ENCODE data around the gene ZPBP. TPM values are rescaled to one million over a fixed set of nuclear protein-coding genes. Genes with fewer than 3 reads are reported as not detected.

ZPBP gene
- total RNA-seq, 1 experiment from 2014 or later, result not detected

- peaks cover 8% of the 10 kb centered on the region; the same call in 1 of the 2 replicates for H3K4me1 ChIP-seq (ENCODE audit: control insufficient read depth, insufficient read depth, low read length)
- in situ Hi-C loops (cut with HindIII; ENCODE audit: low pct_unique_long_range_greater_than_20kb, low sequenced_read_pairs) (no loop called here), intact Hi-C loops (cut with micrococcal nuclease; ENCODE audit: unreplicated experiment) (no loop called here)
- ChIA-PET CTCF (interaction anchor here (0.6 kb wide), 1 partner anchor 66 kb away, joined by 4 read pairs; no protein-coding TSS in a partner anchor), POLR2A (no interaction called here)
- DNase-seq (ENCODE audit: low read depth, low spot score) (no peak), ATAC-seq (no peak)
- BruUV-seq (replicated peaks), result no TSS peak
- no peaks in the 10 kb centered on the region for H3K36me3 ChIP-seq (ENCODE audit: control insufficient read depth, insufficient read depth, low read length)
- H3K9me3 ChIP-seq (ENCODE audit: control insufficient read depth, insufficient read depth, low read depth, low read length), result peaks cover 4% of the 10 kb centered on the region; the same call in 1 of the 2 replicates
- H3K27ac ChIP-seq (ENCODE audit: low read length), result no peak overlapping the region
- H3K27me3 ChIP-seq (ENCODE audit: control insufficient read depth, insufficient read depth, low read length), result no peaks in the 10 kb centered on the region
- no peak overlapping the region for H3K4me3 ChIP-seq (ENCODE audit: low read depth in 2 of 2, low read length in 2 of 2)
- TF ChIP-seq POLR2AphosphoS5 (IDR thresholded peaks at IDR 0.05; ENCODE audit: low read depth, low read length) (no peak), REST (IDR thresholded peaks at IDR 0.05; ENCODE audit: insufficient read depth in 1 of 2, low read depth in 2 of 2, low read length in 1 of 2) (no peak), SIN3A (IDR thresholded peaks at IDR 0.05; ENCODE audit: borderline replicate concordance, insufficient read depth, low read depth, low read length) (no peak), CTCF (IDR thresholded peaks at IDR 0.05) (no peak), TCF7L2 (IDR thresholded peaks at IDR 0.05; ENCODE audit: low read depth, low read length) (no peak)
Measured at GRCh38 chr7:50073093-50073492, 20.0 kb downstream of the ZPBP start.

GRCh38 chr7:50069613-50070012 is 23.4 kb downstream of the ZPBP start:
- ATAC-seq (peak; percentile 73), DNase-seq (ENCODE audit: low read depth, low spot score) (no peak)
- peaks cover 7% of the 10 kb centered on the region for H3K9me3 ChIP-seq (ENCODE audit: control insufficient read depth, insufficient read depth, low read depth, low read length)
- no peak for TF ChIP-seq POLR2AphosphoS5 (IDR thresholded peaks at IDR 0.05; ENCODE audit: low read depth, low read length)
- no peak for TF ChIP-seq TCF7L2 (IDR thresholded peaks at IDR 0.05; ENCODE audit: low read depth, low read length)
- TF ChIP-seq SIN3A (IDR thresholded peaks at IDR 0.05; ENCODE audit: borderline replicate concordance, insufficient read depth, low read depth, low read length), result no peak
- TF ChIP-seq CTCF (IDR thresholded peaks at IDR 0.05), result no peak
- no peak for TF ChIP-seq REST (IDR thresholded peaks at IDR 0.05; ENCODE audit: insufficient read depth in 1 of 2, low read depth in 2 of 2, low read length in 1 of 2)
- no peak overlapping the region for H3K27ac ChIP-seq (ENCODE audit: low read length)
- intact Hi-C loops (cut with micrococcal nuclease; ENCODE audit: unreplicated experiment), result no loop called here
- H3K36me3 ChIP-seq (ENCODE audit: control insufficient read depth, insufficient read depth, low read length), result no peaks in the 10 kb centered on the region
- ChIA-PET CTCF (no interaction called here), POLR2A (no interaction called here)
- BruUV-seq (replicated peaks), result no TSS peak
- H3K4me1 ChIP-seq (ENCODE audit: control insufficient read depth, insufficient read depth, low read length), result peaks cover 8% of the 10 kb centered on the region; the same call in 1 of the 2 replicates
- H3K4me3 ChIP-seq (ENCODE audit: low read depth in 2 of 2, low read length in 2 of 2), result peak overlapping the region; percentile 33 to 53
- H3K27me3 ChIP-seq (ENCODE audit: control insufficient read depth, insufficient read depth, low read length), result no peaks in the 10 kb centered on the region
- in situ Hi-C loops (cut with HindIII; ENCODE audit: low pct_unique_long_range_greater_than_20kb, low sequenced_read_pairs), result no loop called here

Data from Panc1 (cell line).